ACC112 (cell line): ENCODE data around the gene SLC12A8.

Source experiments
- H2AFZ ChIP-seq: fragments of 200-600 bp; sonication (generic); one replicate; pipeline ENCODE4 v1.6.0; 2017; ENCODE audit warnings: antibody characterized with exemption, low read length; ENCODE audit not compliant: unreplicated experiment
- H3K27ac ChIP-seq: fragments of 200-600 bp; sonication (generic); 2 replicates; pipeline ENCODE4 v1.5.1; 2014; ENCODE audit warnings: low read depth, mild to moderate bottlenecking, antibody characterized with exemption, low read length, moderate library complexity
- H3K27me3 ChIP-seq: fragments of 200-600 bp; sonication (generic); 2 replicates; pipeline ENCODE4 v1.6.1; 2014; ENCODE audit warnings: mild to moderate bottlenecking, antibody characterized with exemption, low read length, moderate library complexity, mixed read lengths; ENCODE audit not compliant: insufficient read depth
- H3K36me3 ChIP-seq: fragments of 200-600 bp; sonication (generic); 2 replicates; pipeline ENCODE4 v1.6.1; 2016; ENCODE audit warnings: mild to moderate bottlenecking, antibody characterized with exemption, low read length, moderate library complexity, mixed read lengths; ENCODE audit not compliant: insufficient read depth
- H3K4me1 ChIP-seq: fragments of 200-600 bp; sonication (generic); one replicate; pipeline ENCODE4 v1.6.1; 2016; ENCODE audit warnings: low read length, mixed read lengths; ENCODE audit not compliant: insufficient read depth, unreplicated experiment, control insufficient read depth
- H3K4me3 ChIP-seq: fragments of 200-600 bp; sonication (generic); 2 replicates; pipeline ENCODE4 v1.5.1; 2014; ENCODE audit warnings: mild to moderate bottlenecking, low read depth, low read length
- H3K79me2 ChIP-seq: fragments of 200-600 bp; sonication (generic); one replicate; pipeline ENCODE4 v1.6.0; 2016; ENCODE audit warnings: low read length; ENCODE audit not compliant: control insufficient read depth, unreplicated experiment, insufficient read depth

The SLC12A8 gene

GRCh38 chr3:125165948-125166553 is 46.5 kb downstream of the SLC12A8 start:
- Histone ChIP-seq H3K79me2 (no peaks in the 10 kb centered on the region), H3K27ac (no peak overlapping the region), H3K4me1 (no peaks in the 10 kb centered on the region), H3K27me3 (no peaks in the 10 kb centered on the region), H3K4me3 (no peak overlapping the region), H3K36me3 (no peaks in the 10 kb centered on the region), H2AFZ (no peak overlapping the region)

GRCh38 chr3:125165189-125165947 is 47.2 kb downstream of the SLC12A8 start:
- no peak overlapping the region for H2AFZ ChIP-seq
- no peaks in the 10 kb centered on the region for H3K4me1 ChIP-seq
- no peak overlapping the region for H3K4me3 ChIP-seq
- no peaks in the 10 kb centered on the region for H3K36me3 ChIP-seq
- no peaks in the 10 kb centered on the region for H3K79me2 ChIP-seq
- H3K27ac ChIP-seq, result no peak overlapping the region
- H3K27me3 ChIP-seq, result no peaks in the 10 kb centered on the region

- no peak overlapping the region for H3K27ac ChIP-seq
- H3K4me1 ChIP-seq, result no peaks in the 10 kb centered on the region
- no peak overlapping the region for H2AFZ ChIP-seq
- no peaks in the 10 kb centered on the region for H3K27me3 ChIP-seq
- no peak overlapping the region for H3K4me3 ChIP-seq
- no peaks in the 10 kb centered on the region for H3K36me3 ChIP-seq
- H3K79me2 ChIP-seq, result no peaks in the 10 kb centered on the region
Measured at GRCh38 chr3:125163739-125164601, 48.6 kb downstream of the SLC12A8 start.

- Histone ChIP-seq H3K4me3 (no peak overlapping the region), H3K27me3 (no peaks in the 10 kb centered on the region), H2AFZ (no peak overlapping the region), H3K36me3 (no peaks in the 10 kb centered on the region), H3K79me2 (no peaks in the 10 kb centered on the region), H3K4me1 (peaks cover 6% of the 10 kb centered on the region), H3K27ac (no peak overlapping the region)
Measured at GRCh38 chr3:125161607-125162219, 50.8 kb downstream of the SLC12A8 start.

GRCh38 chr3:125160606-125161371 is 51.8 kb downstream of the SLC12A8 start:
- no peak overlapping the region for H3K27ac ChIP-seq

GRCh38 chr3:125157183-125157582 is 55.4 kb downstream of the SLC12A8 start:
- Histone ChIP-seq H3K27me3 (no peaks in the 10 kb centered on the region), H3K4me3 (no peak overlapping the region), H3K27ac (no peak overlapping the region), H3K79me2 (no peaks in the 10 kb centered on the region), H3K36me3 (no peaks in the 10 kb centered on the region), H3K4me1 (peaks cover 12% of the 10 kb centered on the region), H2AFZ (no peak overlapping the region)

More at GRCh38 chr3:125160606-125161371, 51.8 kb downstream of the SLC12A8 start:
- Histone ChIP-seq H3K4me1 (peaks cover 6% of the 10 kb centered on the region), H3K36me3 (no peaks in the 10 kb centered on the region), H3K79me2 (no peaks in the 10 kb centered on the region), H2AFZ (no peak overlapping the region), H3K27me3 (no peaks in the 10 kb centered on the region), H3K4me3 (no peak overlapping the region)

- Histone ChIP-seq H2AFZ (no peak overlapping the region), H3K36me3 (no peaks in the 10 kb centered on the region), H3K27ac (no peak overlapping the region), H3K4me3 (no peak overlapping the region), H3K4me1 (peaks cover 19% of the 10 kb centered on the region), H3K27me3 (no peaks in the 10 kb centered on the region), H3K79me2 (no peaks in the 10 kb centered on the region)
Measured at GRCh38 chr3:125156456-125156855, 56.1 kb downstream of the SLC12A8 start.

- Histone ChIP-seq H3K27me3 (no peaks in the 10 kb centered on the region), H3K79me2 (no peaks in the 10 kb centered on the region), H2AFZ (no peak overlapping the region), H3K27ac (no peak overlapping the region), H3K4me1 (peaks cover 20% of the 10 kb centered on the region), H3K36me3 (no peaks in the 10 kb centered on the region), H3K4me3 (no peak overlapping the region)
Measured at GRCh38 chr3:125154800-125155269, 57.7 kb downstream of the SLC12A8 start.

GRCh38 chr3:125154110-125154509 is 58.4 kb downstream of the SLC12A8 start:
- H3K36me3 ChIP-seq, result no peaks in the 10 kb centered on the region
- no peak overlapping the region for H3K27ac ChIP-seq
- peaks cover 25% of the 10 kb centered on the region for H3K4me1 ChIP-seq
- H2AFZ ChIP-seq, result no peak overlapping the region
- no peak overlapping the region for H3K4me3 ChIP-seq
- no peaks in the 10 kb centered on the region for H3K79me2 ChIP-seq
- H3K27me3 ChIP-seq, result no peaks in the 10 kb centered on the region

GRCh38 chr3:125152951-125153350 is 59.6 kb downstream of the SLC12A8 start:
- no peaks in the 10 kb centered on the region for H3K79me2 ChIP-seq
- H3K4me3 ChIP-seq, result no peak overlapping the region
- peaks cover 29% of the 10 kb centered on the region for H3K4me1 ChIP-seq
- H3K27ac ChIP-seq, result no peak overlapping the region
- H3K36me3 ChIP-seq, result no peaks in the 10 kb centered on the region
- no peak overlapping the region for H2AFZ ChIP-seq
- no peaks in the 10 kb centered on the region for H3K27me3 ChIP-seq
